Activated CD8-positive, alpha-beta memory T cell treated with anti-CD3 and anti-CD28 coated beads, Interleukin-2, amount 50 U/mL, for 48 hours (primary cell): ENCODE data around the gene TELO2.
A peak's percentile ranks its signal among the peaks of the same experiment; 100 is the strongest.
"Not testable (repeated sequence)": the region's sequence is repeated elsewhere in the genome, so short reads cannot be mapped to it uniquely, and the experiment has no call there.

ENCODE experiments used
- DNase-seq: peaks from one replicate; pipeline ENCODE4 v3.0.0-alpha.2; 2020

The TELO2 gene

GRCh38 chr16:1458336-1458976, 34.7 kb upstream of the TELO2 start:
- peak; percentile 67 for DNase-seq

DNA sequence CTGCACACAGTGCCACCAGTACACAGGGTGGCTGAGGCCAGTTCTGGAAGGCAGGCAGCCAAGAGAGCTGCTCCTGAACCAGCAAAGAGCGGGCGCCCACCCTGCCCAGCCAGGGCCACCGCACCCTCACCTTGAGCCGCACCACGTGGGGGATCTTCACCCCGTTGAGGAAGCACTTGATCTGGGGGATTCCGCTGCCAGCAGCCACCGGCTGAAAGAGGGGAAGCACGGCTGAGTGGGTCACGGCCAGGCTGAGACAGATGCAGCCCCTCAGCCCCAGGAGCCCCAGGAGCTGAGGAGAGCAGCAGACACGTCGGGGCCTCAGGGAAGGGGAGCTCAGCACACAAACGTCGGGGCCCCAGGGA, 34.2 kb upstream of the TELO2 start:
- DNase-seq = no peak

DNA sequence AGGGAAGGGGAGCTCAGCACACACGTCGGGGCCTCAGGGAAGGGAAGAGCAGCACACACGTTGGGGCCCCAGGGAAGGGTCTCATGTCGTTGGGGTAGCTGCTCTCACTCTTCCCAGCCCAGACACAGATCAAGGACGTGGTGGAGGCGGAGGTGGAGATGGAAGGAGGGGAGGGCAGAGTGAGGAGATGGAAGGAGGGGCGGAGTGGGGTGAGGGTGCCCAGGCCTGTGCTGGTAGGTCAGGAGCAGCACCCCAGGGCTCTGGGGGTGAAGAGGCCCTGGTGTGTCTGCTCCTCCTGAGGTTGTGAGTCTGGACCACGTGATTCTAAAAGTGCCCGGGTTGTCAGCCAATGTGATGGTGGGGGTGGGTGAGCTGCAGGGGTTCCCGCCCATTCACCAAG, 33.2 kb upstream of the TELO2 start:
- no peak for DNase-seq

DNA sequence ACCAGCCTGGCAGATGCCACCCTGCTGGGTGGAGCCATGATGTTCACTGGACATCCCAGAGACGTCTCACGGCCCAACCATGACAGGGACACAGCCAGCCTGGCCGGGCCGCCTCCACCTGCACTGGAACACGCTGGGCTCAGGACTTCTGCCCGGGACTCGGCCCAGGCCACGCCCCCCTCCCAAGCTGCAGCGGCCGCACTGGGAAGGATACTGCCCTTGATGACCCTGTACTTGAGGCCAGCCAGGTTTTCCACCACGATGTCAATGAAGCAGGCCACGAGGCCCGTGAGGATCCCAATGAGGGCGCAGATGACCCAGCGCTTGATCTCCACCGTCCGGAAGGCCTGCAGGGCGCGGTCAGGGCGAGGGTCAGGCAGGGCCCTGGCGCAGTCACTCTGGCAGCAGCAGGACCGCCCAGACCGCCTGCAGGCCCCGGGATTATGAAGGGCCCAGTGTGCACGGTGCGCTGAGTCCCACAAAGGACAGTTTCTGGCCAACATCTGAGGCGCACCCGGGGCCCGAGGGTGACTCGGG, 32.5 kb upstream of the TELO2 start:
- DNase-seq = no peak

DNA sequence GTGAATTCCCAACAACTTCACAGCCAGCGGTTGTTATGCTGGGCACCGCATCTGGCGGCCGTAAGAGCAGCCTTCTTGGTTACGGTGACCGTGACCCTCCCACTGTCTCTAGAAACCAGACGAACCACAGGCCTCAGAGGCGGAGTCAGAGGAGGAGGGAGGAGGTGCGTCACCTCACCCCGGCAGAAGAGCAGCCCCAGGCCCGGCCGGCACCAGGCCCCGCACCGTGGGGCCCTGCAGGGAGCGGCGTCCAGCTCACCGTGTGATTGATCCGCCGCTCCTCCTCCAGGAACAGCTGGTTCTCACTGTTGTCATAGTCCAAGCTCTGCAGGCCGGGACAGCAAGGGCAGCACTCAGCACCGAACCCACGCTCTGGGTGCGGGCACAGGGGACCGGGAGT, 32.0 kb upstream of the TELO2 start:
- DNase-seq = no peak

GRCh38 chr16:1464196-1464893, 28.8 kb upstream of the TELO2 start:
- DNase-seq = no peak

- no peak for DNase-seq
Observed at GRCh38 chr16:1464894-1465566, 28.1 kb upstream of the TELO2 start.

DNA sequence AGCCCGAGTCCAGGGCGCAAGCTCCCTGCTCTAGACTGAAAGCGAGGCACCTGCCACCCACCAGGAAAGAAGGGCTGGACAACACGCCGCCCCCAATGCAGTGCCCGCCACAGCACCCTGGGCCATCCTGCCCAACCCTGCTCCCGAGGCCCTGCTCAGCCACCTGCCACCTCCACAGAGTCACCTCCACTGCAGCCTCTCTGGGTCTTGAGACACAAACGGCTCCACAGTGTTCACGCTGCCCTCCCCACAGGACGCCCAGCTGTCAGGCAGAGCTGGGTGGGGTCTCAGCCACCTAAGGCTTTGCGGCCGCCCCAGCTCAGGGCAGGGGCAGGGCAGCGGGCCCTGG, 27.6 kb upstream of the TELO2 start:
- no peak for DNase-seq

GRCh38 chr16:1466054-1466453, 27.1 kb upstream of the TELO2 start:
- no peak for DNase-seq

GRCh38 chr16:1466968-1467521, 26.1 kb upstream of the TELO2 start:
- DNase-seq = no peak

- no peak for DNase-seq
Observed at GRCh38 chr16:1468426-1468810, 24.7 kb upstream of the TELO2 start.

DNA sequence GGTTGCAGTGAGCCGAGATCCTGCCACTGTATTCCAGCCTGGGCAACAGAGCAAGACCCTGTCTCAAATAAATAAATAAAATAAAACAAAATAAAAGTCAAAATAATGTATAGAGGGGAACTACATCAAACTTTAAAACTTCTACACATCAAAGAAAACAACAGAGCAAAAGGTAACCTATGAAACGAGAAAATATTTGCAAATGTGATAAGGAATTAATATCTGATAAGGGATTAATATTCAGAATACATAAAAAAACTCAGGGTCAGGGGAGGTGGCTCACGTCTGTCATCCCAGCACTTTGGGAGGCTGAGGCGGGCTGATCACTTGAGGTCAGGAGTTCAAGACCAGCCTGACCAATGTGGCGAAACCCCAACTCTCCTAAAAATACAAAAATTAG, 24.0 kb upstream of the TELO2 start:
- not testable (repeated sequence) for DNase-seq

DNA sequence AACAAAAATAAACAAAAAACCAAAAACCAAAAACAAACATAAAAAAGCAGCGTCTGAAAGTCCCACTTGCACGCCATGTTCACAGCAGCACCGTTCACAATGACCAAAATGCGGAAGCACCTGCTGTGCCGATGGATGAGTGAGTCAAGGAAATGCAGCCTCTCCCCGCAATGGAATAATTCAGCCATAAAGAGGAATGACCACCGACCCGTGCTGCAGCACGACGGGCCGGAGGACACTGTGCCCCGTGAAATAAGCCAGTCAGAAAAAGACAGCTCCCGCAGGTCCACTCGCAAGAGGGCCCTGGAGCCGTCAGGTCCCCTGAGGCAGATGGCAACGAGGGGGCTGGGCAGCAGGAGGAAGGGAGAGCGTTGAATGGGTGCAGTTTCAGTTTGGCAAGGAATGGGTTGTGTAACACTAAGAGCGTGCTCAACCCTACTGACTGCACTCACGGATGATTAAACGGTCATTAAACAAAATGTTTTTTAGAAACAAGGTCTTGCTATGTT, 23.4 kb upstream of the TELO2 start:
- DNase-seq = no peak

- no peak for DNase-seq
Observed at GRCh38 chr16:1470481-1471251, 22.5 kb upstream of the TELO2 start.

DNA sequence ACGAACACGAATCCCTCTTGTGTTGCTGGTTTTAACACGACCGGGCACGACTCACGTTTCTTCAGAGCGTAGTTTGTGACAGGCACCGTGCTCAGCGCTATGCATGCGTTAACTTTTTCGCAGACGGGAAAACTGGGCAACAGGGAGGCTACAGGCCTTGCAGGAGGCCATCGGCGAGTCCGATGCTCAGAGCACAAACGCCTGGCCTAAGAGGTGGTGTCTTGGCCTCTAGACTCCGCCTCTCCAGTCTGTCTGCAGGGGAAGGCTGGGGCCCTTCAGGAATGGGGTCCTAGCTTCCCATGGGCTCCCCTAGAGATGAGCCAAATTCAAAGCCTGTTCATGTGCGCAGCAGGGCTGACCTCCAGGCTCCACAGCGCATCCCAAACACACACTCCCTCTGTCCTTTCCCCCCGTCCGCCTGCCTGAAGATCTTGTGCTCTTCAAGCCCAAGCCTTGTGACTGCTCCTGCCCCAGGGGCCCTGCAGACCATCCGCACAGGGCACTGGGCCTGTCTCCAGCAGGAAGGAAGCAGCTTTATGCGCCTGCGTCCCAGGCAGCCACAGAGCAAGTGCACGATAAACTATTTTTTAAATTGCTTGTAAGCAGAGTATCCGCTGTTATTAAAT, 21.5 kb upstream of the TELO2 start:
- no peak for DNase-seq

DNA sequence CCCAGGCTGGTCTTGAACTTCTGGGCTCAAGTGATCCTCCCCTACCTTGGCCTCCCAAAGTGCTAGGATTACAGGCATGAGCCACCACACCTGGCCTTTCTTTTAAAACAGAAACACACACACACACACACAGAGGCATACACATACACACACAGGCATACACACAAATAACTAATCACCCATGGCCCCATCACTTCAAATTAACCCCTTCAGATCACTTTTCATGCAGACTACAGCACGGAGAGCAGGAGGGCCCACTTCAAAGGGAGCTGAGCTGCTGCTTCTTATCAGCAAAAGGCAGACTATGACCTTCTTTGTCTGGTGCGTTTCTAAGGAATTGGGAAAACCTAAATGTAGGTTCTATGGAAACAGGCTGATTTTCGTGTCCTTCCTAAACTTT, 20.2 kb upstream of the TELO2 start:
- DNase-seq = no peak

GRCh38 chr16:1474082-1474795, 18.9 kb upstream of the TELO2 start:
- DNase-seq = no peak

DNA sequence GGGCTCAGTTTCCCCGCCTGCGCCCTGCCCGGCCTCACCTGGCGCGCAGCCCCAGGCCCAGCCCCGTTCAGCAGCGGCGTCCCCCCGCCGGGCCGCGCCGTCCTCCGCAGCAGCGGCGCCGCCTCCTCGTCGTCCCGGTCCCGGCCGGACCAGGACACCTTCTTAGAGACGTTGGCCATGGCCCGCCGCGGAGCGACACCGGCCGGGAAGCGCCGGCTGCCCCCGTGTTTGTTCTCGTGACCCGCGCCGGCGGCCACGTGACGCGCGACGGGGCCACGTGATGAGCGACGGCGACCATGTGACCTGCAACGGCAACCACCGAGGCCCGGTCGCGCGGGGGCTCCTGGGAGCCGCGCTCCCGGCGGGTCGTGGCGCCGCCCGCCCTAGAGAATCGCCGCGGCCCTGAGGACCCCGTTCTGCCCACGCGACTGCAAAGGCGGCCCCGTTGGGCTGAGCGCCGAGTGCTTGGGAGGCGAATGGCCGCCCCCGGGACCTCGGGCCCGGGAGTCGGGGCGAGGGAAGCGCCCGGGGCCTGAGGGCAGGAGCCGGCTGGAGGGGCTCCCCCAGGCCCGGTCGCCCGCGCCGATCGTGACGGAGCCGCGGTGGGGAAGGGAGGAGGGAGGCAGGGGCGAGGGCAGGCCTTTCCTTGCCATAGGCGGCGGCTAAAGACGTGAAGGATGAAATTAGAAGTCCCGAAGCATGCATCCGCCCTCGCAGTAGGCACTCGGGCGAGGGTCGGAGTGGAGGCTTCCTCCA, 18.2 kb upstream of the TELO2 start, which contains the start of gene CLCN7:
TSS of gene CLCN7 (minus strand) at position 233 of the 756 bp plus-strand sequence. CDS start at position 179, 54 bp downstream.
- peak; percentile 95 for DNase-seq

- no peak for DNase-seq
Observed at GRCh38 chr16:1475552-1476114, 17.5 kb upstream of the TELO2 start.

DNA sequence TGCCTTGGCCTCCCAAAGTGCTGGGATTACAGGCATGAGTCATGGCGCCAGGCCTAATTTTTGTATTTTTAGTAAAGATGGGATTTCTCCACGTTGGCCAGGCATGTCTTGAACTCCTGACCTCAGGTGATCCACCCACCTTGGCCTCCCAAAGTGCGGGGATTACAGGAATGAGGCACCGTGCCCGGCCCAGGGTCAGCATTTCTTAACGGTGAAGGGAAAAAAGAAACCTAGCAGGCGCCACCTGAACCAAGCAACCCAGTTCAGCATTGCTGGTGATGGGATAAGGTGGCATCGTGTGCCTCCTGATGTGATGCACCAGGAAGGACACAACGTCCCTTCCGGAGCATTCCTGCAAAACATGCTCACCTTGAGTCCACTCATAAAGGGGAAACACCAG, 16.1 kb upstream of the TELO2 start:
- no peak for DNase-seq
